IPS-18a (cell line): Measurements from ENCODE around the gene TPH2.

Experiments used
- H3K27ac ChIP-seq: one replicate; pipeline ENCODE4 v1.5.1; 2013; ENCODE audit warnings: low read length
- H3K27me3 ChIP-seq: one replicate; pipeline ENCODE4 v1.6.1; 2013; ENCODE audit warnings: mild to moderate bottlenecking, low read length; ENCODE audit not compliant: control insufficient read depth, insufficient read depth
- H3K36me3 ChIP-seq: one replicate; pipeline ENCODE4 v1.6.1; 2013; ENCODE audit warnings: low read depth, low read length; ENCODE audit not compliant: control insufficient read depth
- H3K4me1 ChIP-seq: one replicate; pipeline ENCODE4 v1.6.1; 2013; ENCODE audit warnings: low read depth, low read length; ENCODE audit not compliant: control insufficient read depth
- H3K4me3 ChIP-seq: one replicate; pipeline ENCODE4 v1.5.1; 2013; ENCODE audit warnings: low read length
- H3K9ac ChIP-seq: one replicate; pipeline ENCODE4 v1.6.1; 2013; ENCODE audit warnings: mild to moderate bottlenecking, low read length, moderate library complexity
- H3K9me3 ChIP-seq: one replicate; pipeline ENCODE4 v1.6.1; 2013; ENCODE audit warnings: low read depth, low read length; ENCODE audit not compliant: control insufficient read depth

The TPH2 gene

DNA sequence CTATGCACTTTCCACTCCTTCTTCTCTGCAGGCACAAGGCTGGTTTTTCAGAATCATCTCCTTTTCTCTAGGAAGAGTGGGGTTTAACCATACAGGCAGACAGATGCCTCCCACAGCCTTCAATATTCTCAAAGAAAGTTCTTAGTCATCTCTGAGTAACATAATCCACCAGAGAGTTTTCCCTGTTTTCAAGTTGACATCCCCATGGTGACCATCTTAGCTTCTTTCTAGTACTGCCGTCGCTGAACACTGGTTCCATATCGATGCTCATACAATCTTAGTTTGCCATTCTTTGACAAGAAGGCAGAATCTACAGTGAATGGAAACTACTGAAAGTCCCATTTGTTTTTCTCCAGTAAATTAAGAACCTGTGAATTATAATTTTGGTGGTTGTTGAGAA lies 28.6 kb downstream of the TPH2 start:
- no peaks in the 10 kb centered on the region for H3K36me3 ChIP-seq
- H3K27me3 ChIP-seq = no peaks in the 10 kb centered on the region
- H3K9me3 ChIP-seq = no peaks in the 10 kb centered on the region
- no peak overlapping the region for H3K4me3 ChIP-seq
- no peak overlapping the region for H3K27ac ChIP-seq
- no peak overlapping the region for H3K9ac ChIP-seq
- peaks cover 5% of the 10 kb centered on the region for H3K4me1 ChIP-seq

DNA sequence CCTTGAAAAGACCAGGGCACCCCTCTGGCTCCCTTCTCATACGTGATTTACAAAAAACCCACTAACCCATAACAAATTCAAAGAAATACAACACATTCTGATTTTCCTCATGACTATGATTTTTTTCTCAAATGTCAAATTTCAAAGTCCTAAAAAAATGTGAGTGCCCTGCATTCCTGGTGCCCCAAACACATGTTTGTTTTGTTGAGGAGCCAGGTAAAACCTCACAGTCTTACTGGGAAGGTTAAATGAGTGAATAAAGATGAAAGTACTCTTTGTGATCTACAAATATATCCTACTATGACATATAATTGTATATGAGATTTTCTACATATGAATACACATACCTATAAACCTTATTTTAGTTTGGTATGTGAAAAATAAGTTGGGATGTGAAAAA lies 30.7 kb downstream of the TPH2 start:
- H3K27me3 ChIP-seq = no peaks in the 10 kb centered on the region
- no peak overlapping the region for H3K4me3 ChIP-seq
- H3K9me3 ChIP-seq = no peaks in the 10 kb centered on the region

DNA sequence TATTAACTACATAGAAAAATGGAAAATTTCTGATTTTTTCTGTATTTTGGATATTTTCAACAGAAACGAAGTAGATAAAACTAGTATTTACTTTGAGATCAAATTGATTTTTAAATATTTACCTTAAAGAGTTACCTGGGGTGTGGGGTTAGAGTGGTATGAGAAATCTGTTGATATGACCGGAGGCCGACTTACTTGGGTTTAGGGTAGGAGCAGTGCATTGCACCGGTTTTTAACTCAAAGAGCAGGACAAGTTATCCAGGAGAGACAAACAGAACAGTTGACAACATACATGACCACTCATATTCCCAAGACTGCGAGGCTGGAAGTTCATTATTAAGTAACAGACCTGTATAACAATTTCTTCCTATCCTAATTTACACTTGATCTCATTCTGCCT lies 31.4 kb downstream of the TPH2 start:
- no peaks in the 10 kb centered on the region for H3K9me3 ChIP-seq
- no peaks in the 10 kb centered on the region for H3K27me3 ChIP-seq
- H3K9ac ChIP-seq = no peak overlapping the region
- no peak overlapping the region for H3K4me3 ChIP-seq
- no peak overlapping the region for H3K27ac ChIP-seq
- H3K4me1 ChIP-seq = peaks cover 13% of the 10 kb centered on the region
- H3K36me3 ChIP-seq = no peaks in the 10 kb centered on the region

More for the DNA sequence above, 30.7 kb downstream of the TPH2 start:
- no peak overlapping the region for H3K9ac ChIP-seq
- peaks cover 13% of the 10 kb centered on the region for H3K4me1 ChIP-seq
- H3K27ac ChIP-seq = no peak overlapping the region
- no peaks in the 10 kb centered on the region for H3K36me3 ChIP-seq

DNA sequence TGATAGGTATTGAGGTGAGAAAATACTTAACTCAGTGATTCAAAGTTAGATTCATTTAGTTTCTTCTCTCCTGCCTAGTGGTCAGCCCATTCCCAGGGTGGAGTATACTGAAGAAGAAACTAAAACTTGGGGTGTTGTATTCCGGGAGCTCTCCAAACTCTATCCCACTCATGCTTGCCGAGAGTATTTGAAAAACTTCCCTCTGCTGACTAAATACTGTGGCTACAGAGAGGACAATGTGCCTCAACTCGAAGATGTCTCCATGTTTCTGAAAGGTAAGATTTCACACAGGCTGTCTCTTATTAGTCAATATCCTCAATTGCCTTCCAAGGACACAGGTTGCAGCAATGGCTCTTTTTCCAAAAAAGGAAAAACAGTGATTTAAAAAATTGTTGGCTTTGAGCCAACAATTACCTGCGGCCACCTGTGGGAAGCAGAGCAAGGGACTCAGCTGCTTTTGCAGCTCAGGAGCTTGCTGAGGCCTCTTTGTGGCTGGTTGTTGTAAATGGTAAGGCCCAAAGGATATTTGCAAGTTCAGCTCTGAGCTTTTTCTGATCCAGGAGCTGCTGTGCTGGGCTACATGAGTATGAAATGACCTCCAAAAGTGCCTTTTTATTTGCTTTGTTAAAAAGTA lies 33.9 kb downstream of the TPH2 start:
- H3K36me3 ChIP-seq = no peaks in the 10 kb centered on the region
- H3K4me3 ChIP-seq = no peak overlapping the region
- peaks cover 7% of the 10 kb centered on the region for H3K4me1 ChIP-seq
- H3K9me3 ChIP-seq = no peaks in the 10 kb centered on the region
- no peak overlapping the region for H3K27ac ChIP-seq
- no peaks in the 10 kb centered on the region for H3K27me3 ChIP-seq
- H3K9ac ChIP-seq = no peak overlapping the region

DNA sequence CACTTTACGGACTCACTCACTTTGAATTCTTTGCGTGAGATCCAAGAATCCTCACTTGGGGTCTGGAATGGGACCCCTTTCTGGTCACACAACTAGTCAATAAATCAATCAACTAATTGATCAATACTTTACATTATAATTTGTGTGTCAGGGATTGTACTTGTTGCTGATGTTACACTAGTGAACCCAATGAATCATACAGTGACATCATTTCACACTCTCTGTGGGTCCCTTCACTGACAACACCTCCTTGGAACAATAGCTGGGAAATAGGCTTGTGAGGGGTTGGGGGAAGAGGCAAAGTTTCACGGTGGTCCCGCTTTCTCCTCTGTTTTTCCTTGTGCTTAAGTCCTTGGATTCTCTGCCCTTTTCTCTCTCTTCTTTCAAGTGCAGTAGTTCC lies 35.0 kb downstream of the TPH2 start:
- no peaks in the 10 kb centered on the region for H3K27me3 ChIP-seq
- no peaks in the 10 kb centered on the region for H3K36me3 ChIP-seq
- peaks cover 7% of the 10 kb centered on the region for H3K4me1 ChIP-seq
- H3K4me3 ChIP-seq = no peak overlapping the region
- H3K9me3 ChIP-seq = no peaks in the 10 kb centered on the region
- H3K9ac ChIP-seq = no peak overlapping the region
- no peak overlapping the region for H3K27ac ChIP-seq

DNA sequence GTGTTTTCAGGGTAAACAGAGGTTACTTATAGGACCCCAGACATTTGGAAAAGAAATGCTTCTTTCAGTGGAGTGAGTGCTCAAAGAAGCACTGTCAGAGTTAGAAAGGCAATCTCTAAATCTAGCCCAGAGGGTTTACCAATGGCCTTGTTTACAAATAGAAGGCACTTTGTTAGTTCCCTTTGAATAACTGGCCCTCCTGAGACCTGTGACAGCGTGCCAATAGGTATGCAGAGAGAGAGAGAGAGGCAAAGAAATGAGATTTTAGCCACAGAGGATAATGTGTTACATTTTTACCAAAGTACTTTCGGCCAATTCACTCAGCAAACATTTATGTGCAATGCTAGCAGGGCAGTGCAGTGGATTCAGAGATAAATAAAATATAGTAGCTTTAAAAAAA lies 41.9 kb downstream of the TPH2 start:
- Histone ChIP-seq H3K36me3 (no peaks in the 10 kb centered on the region), H3K4me3 (no peak overlapping the region), H3K4me1 (peaks cover 18% of the 10 kb centered on the region), H3K27ac (no peak overlapping the region), H3K9ac (no peak overlapping the region), H3K9me3 (no peaks in the 10 kb centered on the region), H3K27me3 (no peaks in the 10 kb centered on the region)

DNA sequence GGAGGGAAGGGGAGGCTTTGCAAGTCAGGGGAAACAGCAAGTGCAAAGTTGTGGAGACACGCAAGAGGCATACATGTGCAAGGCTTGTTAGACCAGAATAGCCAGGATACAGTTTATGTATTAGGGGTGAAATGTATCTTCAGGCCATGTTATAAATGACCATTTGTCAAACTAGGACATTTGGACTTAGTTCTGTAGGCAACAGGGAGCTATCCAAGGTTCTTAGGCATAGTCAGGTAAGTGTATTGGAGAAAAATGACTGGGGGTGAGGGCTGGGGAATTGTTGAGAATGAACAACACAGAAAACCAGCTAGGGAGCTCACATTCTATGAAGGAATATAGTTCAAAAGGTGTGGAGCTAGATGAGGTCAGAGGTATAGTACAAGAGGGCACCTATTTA lies 42.5 kb downstream of the TPH2 start:
- H3K27me3 ChIP-seq = no peaks in the 10 kb centered on the region
- no peak overlapping the region for H3K4me3 ChIP-seq
- H3K36me3 ChIP-seq = no peaks in the 10 kb centered on the region
- no peak overlapping the region for H3K27ac ChIP-seq
- H3K9ac ChIP-seq = no peak overlapping the region
- H3K4me1 ChIP-seq = peaks cover 18% of the 10 kb centered on the region
- H3K9me3 ChIP-seq = no peaks in the 10 kb centered on the region

DNA sequence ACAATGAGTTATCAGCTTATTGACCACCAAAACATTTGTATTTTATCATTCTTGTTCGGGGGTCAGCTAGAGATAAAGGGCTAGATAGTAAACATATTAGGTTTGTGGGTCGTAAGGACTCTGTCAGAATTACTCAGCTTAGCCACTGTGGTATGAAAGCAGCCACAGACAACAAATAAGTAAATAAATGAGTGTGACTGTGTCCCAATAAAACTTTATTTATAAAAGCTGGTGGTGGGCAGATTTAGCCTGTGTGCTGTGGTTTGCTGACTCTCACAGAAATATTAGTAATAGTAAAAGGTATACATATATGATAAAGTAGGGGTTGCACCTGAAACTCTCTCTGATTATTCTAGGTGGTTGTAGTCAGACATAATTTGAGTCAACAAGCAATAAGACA lies 56.1 kb downstream of the TPH2 start:
- no peak overlapping the region for H3K4me3 ChIP-seq
- H3K27me3 ChIP-seq = no peaks in the 10 kb centered on the region
- no peak overlapping the region for H3K27ac ChIP-seq
- H3K9ac ChIP-seq = no peak overlapping the region
- no peaks in the 10 kb centered on the region for H3K4me1 ChIP-seq
- no peaks in the 10 kb centered on the region for H3K9me3 ChIP-seq
- H3K36me3 ChIP-seq = no peaks in the 10 kb centered on the region

DNA sequence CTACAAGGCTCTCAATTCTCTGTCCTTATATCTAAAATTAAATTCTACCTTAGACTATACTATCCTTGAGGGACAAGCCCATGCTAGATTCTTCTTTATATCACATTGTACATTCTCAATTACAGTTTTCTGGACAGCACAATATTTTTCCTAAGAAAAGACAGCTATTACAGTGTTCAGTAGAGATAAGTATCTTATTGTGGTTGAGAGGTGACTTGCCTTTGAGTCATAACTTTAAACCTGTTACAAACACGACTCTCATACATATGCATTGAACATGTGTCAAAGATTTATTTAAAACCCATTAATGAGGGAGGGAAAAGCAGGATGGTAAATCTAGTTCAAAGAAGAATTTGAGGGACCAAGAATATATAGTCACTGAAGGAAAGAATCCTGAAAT lies 61.1 kb downstream of the TPH2 start:
- Histone ChIP-seq H3K9me3 (no peaks in the 10 kb centered on the region), H3K9ac (no peak overlapping the region), H3K4me1 (peaks cover 5% of the 10 kb centered on the region), H3K27ac (no peak overlapping the region), H3K36me3 (no peaks in the 10 kb centered on the region), H3K27me3 (no peaks in the 10 kb centered on the region), H3K4me3 (no peak overlapping the region)

DNA sequence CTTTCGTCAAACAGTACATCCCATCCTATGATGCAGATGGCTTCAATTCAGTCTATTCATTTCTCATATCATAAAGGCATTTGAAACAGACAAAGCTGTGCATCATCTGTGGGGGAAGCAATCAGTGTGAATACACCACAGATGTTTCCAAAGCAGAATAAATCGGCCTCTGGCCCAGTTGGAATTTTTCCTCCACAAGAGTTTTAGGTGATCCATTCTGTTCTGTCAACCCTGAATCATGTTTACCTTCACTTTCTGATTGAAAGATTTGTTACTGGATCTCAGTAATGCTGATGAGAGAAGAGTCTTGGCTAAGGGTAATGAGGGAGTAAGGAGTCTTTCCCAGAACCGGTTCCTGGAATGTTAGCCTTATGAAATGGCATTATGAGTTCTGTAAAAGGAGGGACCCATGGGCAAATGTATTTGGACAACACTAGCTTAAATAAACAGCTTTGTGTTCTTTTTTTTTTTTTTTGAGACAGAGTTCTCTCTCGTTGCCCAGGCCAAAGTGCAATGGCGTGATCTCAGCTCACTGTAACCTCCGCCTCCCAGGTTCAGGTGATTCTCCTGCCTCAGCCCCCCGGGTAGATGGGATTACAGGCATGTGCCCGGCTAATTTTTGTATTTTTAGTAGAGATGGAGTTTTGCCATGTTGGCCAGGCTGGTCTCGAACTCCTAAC lies 62.5 kb downstream of the TPH2 start:
- H3K4me3 ChIP-seq = no peak overlapping the region
- no peaks in the 10 kb centered on the region for H3K36me3 ChIP-seq
- H3K27me3 ChIP-seq = no peaks in the 10 kb centered on the region
- H3K9me3 ChIP-seq = no peaks in the 10 kb centered on the region
- no peak overlapping the region for H3K9ac ChIP-seq
- H3K27ac ChIP-seq = no peak overlapping the region
- H3K4me1 ChIP-seq = peaks cover 5% of the 10 kb centered on the region

DNA sequence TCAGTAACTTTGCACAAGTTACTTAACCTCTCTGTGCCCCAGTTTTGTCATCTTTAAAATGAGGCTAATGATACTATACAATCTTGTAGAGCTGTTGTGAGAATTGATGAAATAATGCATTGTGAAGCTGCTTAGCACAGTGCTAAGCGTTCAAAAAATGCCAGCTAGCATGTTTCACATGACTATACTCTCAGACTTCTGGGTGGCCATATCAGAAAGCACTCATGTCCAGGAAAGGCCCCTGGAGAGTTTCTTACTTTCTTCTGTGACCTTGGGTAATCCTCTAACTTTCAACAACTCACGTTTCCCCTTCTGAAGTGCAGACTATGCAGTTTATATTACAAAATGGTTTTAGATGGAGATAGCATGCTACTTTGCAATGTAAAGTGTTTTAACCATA lies 68.1 kb downstream of the TPH2 start:
- Histone ChIP-seq H3K27me3 (no peaks in the 10 kb centered on the region), H3K27ac (no peak overlapping the region), H3K9me3 (no peaks in the 10 kb centered on the region), H3K4me3 (no peak overlapping the region), H3K36me3 (no peaks in the 10 kb centered on the region), H3K4me1 (peaks cover 11% of the 10 kb centered on the region), H3K9ac (no peak overlapping the region)

DNA sequence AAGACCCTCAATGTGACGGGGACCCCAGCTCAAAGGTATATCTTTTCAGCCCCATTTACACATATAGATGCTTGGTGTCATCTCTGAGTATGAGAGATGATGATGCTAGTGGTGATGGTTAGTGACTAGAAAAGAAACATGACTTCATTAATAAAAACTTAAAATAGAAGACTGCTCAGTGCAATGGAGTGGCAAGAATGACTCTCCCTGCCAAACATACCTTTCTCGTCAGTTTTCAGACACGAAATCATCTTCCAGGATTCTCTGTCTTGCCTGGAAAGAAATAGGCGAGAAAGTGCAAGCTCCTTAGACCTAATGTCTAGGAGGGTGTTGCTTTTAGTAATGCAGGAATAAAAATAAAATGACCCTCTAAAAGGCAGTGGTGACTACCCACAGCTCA lies 71.7 kb downstream of the TPH2 start:
- no peak overlapping the region for H3K27ac ChIP-seq
- H3K4me3 ChIP-seq = no peak overlapping the region
- no peaks in the 10 kb centered on the region for H3K36me3 ChIP-seq
- H3K27me3 ChIP-seq = no peaks in the 10 kb centered on the region
- no peak overlapping the region for H3K9ac ChIP-seq
- H3K4me1 ChIP-seq = peaks cover 6% of the 10 kb centered on the region
- H3K9me3 ChIP-seq = no peaks in the 10 kb centered on the region
